A673 (cell line): ENCODE data around the gene GID4.

Experiments used
- CTCF ChIP-seq: fragments of 300-800, 200-600 bp; sonication (generic); conservative IDR thresholded peaks from 2 replicates; pipeline ENCODE4 v1.5.1; 2017; ENCODE audit warnings: low read depth, mild to moderate bottlenecking, antibody characterized with exemption, low read length, moderate library complexity, mixed read lengths
- EZH2 ChIP-seq: fragments of 200-600 bp; sonication (generic); IDR thresholded peaks from 2 replicates; pipeline ENCODE4 v1.6.1; 2017; ENCODE audit warnings: borderline replicate concordance, low read depth, mild to moderate bottlenecking, mixed read lengths, antibody characterized with exemption, low read length; ENCODE audit not compliant: poor library complexity, severe bottlenecking

- TF ChIP-seq EZH2 (no peak), CTCF (no peak)
Measured at GRCh38 chr17:18035704-18036103, 3.5 kb upstream of the GID4 start.
